Endothelial cell of hepatic sinusoid (primary cell): ENCODE data around the gene ACOT13.
"Not testable (repeated sequence)": the region's sequence is repeated elsewhere in the genome, so short reads cannot be mapped to it uniquely, and the experiment has no call there.

Source experiments
- in situ Hi-C: cut with HindIII; loops from 2 replicates; pipeline ENCODE4 v1.10.0; 2017; ENCODE audit warnings: low sequenced_read_pairs

Gene ACOT13

GRCh38 chr6:24721461-24722215, 54.8 kb downstream of the ACOT13 start:
- in situ Hi-C loops, result no loop called here

DNA sequence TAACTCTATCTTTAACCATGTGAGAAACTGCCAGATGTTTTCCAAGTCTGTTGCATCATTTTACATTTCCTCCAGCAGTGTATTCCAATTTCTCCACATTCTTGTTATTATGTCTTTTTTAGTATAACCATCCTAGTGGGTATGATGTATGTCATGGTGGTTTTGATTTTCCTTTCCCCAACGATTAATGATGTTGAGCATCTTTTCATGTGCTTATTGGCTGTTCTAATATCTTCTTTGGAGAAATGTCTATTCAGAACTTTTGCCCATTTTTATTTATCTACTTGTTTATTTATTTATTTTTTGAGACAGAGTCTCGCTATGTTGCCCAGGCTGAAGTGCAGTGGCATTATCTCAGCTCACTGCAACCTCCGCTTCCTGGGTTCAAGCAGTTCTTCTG, 56.4 kb downstream of the ACOT13 start:
- in situ Hi-C loops, result no loop called here

DNA sequence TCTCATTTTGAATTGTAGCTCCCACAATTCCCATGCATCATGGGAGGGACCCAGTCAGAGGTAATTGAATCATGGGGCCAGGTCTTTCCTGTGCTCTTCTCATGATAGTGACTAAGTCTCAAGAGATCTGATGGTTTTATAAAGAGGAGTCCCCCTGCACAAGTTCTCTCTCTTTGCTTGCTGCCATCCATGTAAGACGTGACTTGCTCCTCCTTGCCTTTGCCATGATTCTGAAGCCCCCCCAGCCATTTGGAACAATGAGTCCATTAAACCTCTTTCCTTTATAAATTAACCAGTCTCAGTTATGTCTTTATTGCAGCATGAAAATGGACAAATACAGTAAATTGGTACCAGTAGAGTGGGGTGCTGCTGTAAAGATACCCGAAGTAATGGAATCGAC, 63.8 kb downstream of the ACOT13 start:
- in situ Hi-C loops, result not testable (repeated sequence)

DNA sequence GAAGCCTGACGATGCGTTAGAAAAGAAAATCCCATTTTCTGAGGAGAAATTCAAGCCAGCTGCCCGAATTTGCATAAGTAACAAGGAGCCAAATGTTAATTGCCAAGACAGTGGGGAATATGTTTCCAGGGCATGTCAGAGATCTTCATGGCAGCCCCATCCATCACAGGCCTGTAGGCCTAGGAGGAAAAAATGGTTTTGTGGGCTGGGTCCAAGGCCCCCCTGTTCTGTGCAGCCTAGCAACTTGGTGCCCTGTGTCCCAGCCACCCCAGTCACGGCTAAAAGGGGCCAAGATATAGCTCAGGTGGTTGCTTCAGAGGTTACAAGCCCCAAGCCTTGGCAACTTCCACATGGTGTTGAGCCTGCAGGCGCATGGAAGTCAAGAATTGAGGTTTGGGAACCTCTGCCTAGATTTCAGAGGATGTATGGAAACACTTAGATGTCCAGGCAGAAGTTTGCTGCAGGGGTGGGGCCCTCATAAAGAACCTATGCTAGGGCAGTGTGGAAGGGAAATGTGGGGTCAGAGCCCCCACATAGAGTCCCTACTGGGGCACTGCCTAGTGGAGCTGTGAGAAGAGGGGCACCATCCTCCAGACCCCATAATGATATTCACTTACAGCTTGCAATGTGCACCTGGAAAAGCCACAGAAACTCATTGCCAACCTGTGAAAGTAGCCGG, 64.7 kb downstream of the ACOT13 start:
- in situ Hi-C loops, result not testable (repeated sequence)

GRCh38 chr6:24734166-24734565, 67.3 kb downstream of the ACOT13 start:
- in situ Hi-C loops, result no loop called here

- in situ Hi-C loops, result not testable (repeated sequence)
Observed at GRCh38 chr6:24734710-24735109, 67.8 kb downstream of the ACOT13 start.

- in situ Hi-C loops, result no loop called here
Observed at GRCh38 chr6:24738741-24739140, 71.9 kb downstream of the ACOT13 start.

GRCh38 chr6:24740861-24741260, 74.0 kb downstream of the ACOT13 start:
- in situ Hi-C loops, result no loop called here

GRCh38 chr6:24742216-24742738, 75.4 kb downstream of the ACOT13 start:
- in situ Hi-C loops, result no loop called here

GRCh38 chr6:24743265-24743943, 76.5 kb downstream of the ACOT13 start:
- in situ Hi-C loops, result no loop called here

GRCh38 chr6:24743944-24744335, 77.1 kb downstream of the ACOT13 start:
- in situ Hi-C loops, result no loop called here

DNA sequence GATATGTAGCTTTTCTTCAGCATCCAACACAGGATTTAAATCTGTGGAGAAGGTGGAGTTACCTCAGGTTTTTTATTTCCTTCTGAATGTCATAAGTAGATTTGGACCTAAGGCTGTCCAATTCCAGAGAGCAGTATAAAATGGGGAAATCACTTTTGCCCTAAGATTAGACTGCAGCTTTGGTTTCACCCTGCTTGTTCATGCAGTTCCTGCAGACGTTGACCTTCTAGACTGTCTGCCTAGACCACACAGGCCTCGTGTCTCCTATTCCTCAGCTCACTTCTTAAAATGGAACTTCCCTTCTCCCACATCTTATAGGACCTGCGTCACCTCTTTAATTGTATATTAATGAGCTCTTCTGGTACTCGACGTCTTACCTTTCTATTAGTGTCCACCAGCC, 78.0 kb downstream of the ACOT13 start:
- in situ Hi-C loops, result no loop called here

- in situ Hi-C loops, result no loop called here
Observed at GRCh38 chr6:24749297-24749696, 82.4 kb downstream of the ACOT13 start.

GRCh38 chr6:24750878-24751277, 84.0 kb downstream of the ACOT13 start:
- in situ Hi-C loops, result not testable (repeated sequence)

- in situ Hi-C loops, result no loop called here
Observed at GRCh38 chr6:24752503-24752902, 85.6 kb downstream of the ACOT13 start.

DNA sequence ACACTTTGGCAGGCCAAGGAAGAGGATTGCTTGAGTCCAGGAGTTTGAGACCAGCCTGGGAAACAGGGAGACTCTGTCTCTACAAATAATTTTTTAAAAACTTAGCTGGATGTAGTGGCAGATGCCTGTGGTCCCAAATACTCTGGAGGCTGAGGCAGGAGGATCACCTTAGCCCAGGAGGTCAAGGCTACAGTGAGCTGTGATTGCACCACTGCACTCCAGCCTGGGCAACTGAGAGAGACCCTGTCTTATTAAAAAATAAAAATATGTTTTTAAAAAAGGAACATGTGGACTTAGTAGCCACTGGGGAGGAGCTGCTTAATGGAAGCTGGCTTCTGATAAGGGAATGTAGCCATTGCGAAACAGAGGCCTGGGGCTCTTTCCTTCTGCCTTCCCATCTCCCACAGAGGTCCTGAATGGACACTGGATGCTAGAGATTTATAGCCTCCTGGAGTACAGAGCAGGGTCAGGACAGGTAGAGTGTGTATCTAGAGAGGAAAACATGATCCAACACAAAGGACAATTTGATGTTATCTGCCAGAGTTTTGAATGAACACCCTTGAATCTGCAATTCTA, 86.1 kb downstream of the ACOT13 start:
- in situ Hi-C loops, result no loop called here

DNA sequence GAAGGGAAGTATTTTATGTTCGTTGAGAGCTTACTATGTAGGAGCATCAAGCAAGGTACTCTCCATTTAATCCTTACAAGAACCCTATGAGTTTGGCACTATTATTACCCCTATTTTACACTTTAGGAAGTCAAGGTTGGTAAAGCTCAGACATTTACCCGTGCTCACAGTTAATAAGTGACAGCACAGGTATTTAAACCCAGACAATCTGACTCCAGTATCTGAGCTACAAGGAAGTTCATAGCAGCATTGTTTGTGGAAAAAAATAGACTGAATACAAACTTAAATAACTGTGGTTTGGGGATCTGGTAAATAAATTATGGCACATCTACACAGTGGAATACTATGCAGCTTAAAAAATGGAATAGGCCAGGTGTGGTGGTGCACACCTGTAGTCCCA, 86.7 kb downstream of the ACOT13 start:
- in situ Hi-C loops, result no loop called here

GRCh38 chr6:24754378-24754777, 87.5 kb downstream of the ACOT13 start:
- in situ Hi-C loops, result not testable (repeated sequence)
